Measurements from ENCODE around the gene FOXA2.

FOXA2 gene

GRCh38 chr20:22583773-22584521 lies 425 bp downstream of the FOXA2 start:
- DNase-seq = peak; percentile 94

- no peak for DNase-seq
Measured at GRCh38 chr20:22582964-22583772, 1.2 kb downstream of the FOXA2 start.

GRCh38 chr20:22582386-22582963 lies 1.9 kb downstream of the FOXA2 start:
- DNase-seq = no peak

GRCh38 chr20:22581437-22582385 lies 2.7 kb downstream of the FOXA2 start:
- no peak for DNase-seq

GRCh38 chr20:22579711-22580697 lies 4.4 kb downstream of the FOXA2 start:
- DNase-seq = no peak

- DNase-seq = no peak
Measured at GRCh38 chr20:22579119-22579427, 5.3 kb downstream of the FOXA2 start.

- no peak for DNase-seq
Measured at GRCh38 chr20:22578221-22579118, 5.9 kb downstream of the FOXA2 start.

GRCh38 chr20:22577515-22578220 lies 6.7 kb downstream of the FOXA2 start:
- no peak for DNase-seq

GRCh38 chr20:22576733-22577514 lies 7.4 kb downstream of the FOXA2 start:
- DNase-seq = no peak

GRCh38 chr20:22576273-22576672 lies 8.1 kb downstream of the FOXA2 start:
- DNase-seq = no peak

- DNase-seq = no peak
Measured at GRCh38 chr20:22575737-22576136, 8.6 kb downstream of the FOXA2 start.

- no peak for DNase-seq
Measured at GRCh38 chr20:22575087-22575721, 9.2 kb downstream of the FOXA2 start.

- DNase-seq = no peak
Measured at GRCh38 chr20:22574545-22575086, 9.8 kb downstream of the FOXA2 start.

- no peak for DNase-seq
Measured at GRCh38 chr20:22572491-22572890, 11.9 kb downstream of the FOXA2 start.

- no peak for DNase-seq
Measured at GRCh38 chr20:22572023-22572422, 12.3 kb downstream of the FOXA2 start.

GRCh38 chr20:22569353-22569752 lies 15.0 kb downstream of the FOXA2 start:
- DNase-seq = no peak

GRCh38 chr20:22568872-22569344 lies 15.5 kb downstream of the FOXA2 start:
- DNase-seq = no peak

Measured in NCI-H510A treated with DMSO at 0.1 percent for 48 hours (cell line).